GM18909 (cell line): Measurements from ENCODE around the gene FZD10.

Experiments
- ATAC-seq: cut with Tn5 transposase; IDR thresholded peaks from one replicate; pipeline ENCODE4 v1.9.1; 2021; ENCODE audit warnings: mild to moderate bottlenecking; ENCODE audit not compliant: unreplicated experiment, poor library complexity

Gene FZD10

DNA sequence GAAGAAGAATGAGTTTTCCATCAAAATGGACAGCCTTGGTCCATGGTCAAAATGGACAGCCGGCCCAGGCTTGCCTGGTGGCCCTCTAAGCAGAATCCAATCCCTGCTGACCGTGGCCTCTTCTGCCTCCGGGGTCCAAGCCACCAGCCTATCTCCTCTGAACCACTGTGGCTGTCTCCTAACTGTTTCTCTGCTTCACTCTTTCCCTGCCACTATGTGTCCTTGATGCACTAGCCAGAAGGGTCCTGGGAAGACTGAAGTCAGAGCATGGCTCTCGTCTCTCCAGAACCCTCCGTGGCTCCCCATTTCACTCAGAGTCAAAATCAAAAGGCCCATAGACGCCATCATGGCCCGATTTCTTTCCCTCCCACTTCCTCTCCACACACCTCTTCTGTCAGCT is 8.5 kb upstream of the FZD10 start:
- no peak for ATAC-seq

DNA sequence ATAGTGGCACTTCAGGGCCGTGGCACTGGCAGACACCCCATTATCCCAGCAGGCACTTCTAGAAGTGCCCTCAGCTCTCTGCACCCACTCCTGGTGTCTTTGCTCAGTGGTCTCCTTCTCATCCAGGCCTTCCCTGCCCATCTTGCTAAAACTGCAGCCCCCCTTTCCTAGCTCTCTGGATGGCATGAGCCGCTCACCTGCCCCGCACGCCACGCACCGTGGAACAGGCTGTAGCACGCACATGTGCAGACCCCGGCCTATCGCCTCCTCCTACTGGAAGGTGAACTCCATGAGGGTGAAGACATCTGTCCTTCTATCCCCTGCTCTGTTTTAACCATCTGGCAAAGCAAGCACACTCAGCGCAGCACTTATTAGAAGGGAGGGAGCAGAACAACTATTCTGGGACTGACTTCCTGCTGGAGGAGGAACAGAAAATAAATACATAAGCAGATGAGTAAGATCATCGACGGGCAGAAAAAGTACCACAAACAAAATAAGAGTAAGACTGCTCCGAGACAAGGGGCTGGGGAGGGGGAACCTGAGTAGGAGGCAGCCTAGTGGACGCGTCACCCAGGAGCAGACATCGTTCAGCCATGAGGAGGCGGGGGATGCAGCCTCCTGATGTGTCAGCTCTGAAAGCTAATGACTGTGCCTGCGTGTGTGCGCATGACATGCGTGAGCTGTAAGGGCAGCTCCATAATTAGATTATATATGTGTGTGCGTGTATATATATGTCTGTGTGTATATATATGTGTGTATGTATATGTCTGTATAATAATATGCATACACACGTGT is 7.8 kb upstream of the FZD10 start:
- no peak for ATAC-seq

DNA sequence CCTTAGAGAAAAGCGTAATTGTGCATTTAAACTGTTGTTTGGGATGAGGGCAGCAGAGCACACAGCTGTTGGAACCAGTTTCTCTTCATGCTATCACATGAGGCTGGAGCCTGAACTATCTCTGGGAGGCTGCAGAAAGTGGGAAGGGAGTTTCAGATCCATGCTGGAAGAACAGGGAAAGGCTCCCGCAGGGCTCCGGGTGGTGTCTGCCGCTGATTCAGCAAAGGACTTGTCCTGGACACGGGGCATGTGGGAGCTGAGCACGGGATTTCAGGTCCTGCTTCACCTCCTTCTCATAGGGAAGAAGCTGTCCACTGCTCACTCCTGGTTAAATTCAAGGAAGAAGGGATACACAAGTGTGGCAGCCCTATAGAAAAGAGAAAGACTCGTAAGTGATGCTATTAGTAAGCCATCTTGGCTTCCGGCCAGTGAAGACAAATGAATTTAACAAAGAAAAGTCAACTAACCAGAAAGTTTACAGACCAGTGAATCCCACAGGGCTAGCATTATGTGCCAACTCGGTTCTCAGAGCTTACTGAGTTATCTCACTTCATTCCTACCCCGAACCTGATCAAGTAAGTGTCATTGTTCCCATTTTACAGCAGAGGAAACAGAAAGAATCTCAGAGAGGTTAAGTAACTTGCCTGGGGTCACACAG is 6.7 kb upstream of the FZD10 start:
- ATAC-seq, result no peak

- ATAC-seq, result no peak
Measured at GRCh38 chr12:130156652-130157275, 5.5 kb upstream of the FZD10 start.

DNA sequence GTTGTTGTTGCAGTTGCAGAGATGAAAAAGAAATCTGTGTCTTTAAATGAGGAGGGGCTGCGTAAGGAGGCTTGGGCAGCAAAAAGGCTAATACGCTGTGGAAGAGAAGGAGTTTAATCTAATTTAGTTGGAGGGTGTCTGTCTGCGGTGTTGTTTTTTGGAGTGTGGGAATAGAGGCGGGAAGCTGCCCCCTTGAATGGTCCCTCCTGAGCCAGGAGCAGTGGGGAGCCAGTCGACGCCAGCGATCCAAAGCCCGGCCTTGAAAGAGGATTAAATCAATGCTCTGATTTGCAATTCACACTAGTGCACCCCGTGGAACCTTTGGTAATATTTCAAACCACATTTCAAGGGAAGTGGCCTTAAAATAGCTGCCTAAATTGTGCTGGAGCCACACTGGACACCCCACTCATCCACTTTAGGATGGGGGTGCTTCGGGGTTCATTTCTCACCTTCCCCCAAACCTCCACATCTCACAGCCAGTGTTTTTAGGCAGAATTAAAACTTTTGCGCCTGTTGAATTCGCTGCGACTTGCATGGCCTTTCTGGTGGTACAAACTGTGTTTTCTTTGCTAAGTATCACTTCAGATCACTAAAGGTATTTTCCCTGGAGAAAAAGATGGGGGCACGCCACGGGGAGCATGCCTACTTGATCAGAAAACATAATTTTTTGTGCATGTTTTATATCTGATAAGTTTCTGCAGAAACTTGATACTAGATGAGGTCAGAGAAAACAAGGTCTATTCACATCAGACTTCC is 4.1 kb upstream of the FZD10 start:
- ATAC-seq, result no peak

DNA sequence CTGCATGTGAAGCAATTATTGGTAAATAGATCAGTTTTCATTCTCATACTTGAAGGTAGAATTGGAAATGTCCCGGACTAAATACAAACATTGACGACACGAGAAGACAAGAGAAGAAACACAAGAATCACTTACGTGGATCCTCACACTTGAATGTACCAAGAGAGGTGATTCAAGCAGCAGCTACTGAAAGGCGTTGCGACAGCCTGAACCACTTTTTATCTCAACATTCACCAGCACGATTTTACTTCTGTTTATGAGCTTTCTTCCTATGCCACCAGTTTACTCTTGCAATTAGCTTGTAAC is 3.6 kb upstream of the FZD10 start:
- ATAC-seq, result no peak

- ATAC-seq, result no peak
Measured at GRCh38 chr12:130160306-130160705, 2.0 kb upstream of the FZD10 start.

GRCh38 chr12:130160711-130161231 is 1.5 kb upstream of the FZD10 start:
- no peak for ATAC-seq

DNA sequence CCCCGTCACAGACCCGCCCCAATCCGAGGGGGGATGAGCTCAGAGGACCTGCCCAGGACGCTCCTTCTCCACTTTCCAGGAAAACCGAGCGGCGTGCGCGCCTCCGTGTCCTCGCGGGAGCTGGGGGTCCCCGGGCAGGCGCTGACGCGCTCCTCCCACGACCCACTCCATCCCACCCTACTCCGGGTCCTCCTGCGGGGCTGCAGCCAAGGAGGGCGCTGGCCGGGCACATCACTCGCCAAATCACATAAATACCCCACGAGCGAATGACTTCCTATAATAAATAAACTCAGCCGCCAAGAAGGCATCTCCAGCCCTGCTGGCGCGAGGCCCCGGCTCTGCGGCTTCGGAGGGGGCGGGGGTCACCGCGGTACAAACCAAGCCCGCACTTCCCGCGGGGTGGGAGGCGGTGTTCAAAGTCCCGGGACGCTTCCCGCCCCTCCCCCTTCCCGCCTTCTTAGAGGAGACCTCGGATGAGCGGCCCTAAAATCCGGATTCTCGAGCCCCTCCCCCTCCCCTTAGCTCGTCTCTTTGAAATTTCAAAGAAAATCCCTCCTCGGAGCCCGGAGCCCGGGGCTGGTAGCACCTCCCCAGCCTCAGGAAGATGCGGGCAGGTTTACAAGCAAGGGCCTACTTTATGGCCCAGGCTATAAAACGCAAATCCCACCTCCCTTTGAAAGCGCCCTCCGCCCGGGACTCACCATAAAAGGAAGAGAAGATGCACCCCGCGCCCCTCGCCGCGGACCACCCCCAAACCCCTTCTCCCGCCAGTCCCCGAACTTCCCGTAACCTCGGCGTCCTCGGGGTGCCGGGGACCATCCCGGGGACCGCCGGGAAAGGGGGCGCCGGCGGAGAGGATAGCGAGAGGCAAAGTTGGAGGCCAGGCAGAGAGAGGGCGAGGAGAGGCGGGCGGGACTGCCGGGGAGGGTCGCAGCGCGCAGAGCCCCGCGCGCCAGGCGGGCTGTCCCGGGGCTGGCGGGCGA is 712 bp upstream of the FZD10 start:
- ATAC-seq, result no peak

DNA sequence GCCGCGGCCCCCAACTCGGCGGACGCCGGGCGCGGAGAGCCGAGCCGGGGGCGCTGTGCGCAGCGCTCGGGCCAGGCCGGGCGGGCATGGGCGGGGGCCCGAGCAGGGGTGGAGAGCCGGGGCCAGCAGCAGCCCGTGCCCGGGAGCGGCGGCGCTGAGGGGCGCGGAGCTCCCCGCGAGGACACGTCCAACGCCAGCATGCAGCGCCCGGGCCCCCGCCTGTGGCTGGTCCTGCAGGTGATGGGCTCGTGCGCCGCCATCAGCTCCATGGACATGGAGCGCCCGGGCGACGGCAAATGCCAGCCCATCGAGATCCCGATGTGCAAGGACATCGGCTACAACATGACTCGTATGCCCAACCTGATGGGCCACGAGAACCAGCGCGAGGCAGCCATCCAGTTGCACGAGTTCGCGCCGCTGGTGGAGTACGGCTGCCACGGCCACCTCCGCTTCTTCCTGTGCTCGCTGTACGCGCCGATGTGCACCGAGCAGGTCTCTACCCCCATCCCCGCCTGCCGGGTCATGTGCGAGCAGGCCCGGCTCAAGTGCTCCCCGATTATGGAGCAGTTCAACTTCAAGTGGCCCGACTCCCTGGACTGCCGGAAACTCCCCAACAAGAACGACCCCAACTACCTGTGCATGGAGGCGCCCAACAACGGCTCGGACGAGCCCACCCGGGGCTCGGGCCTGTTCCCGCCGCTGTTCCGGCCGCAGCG is 639 bp downstream of the FZD10 start:
- ATAC-seq, result no peak

DNA sequence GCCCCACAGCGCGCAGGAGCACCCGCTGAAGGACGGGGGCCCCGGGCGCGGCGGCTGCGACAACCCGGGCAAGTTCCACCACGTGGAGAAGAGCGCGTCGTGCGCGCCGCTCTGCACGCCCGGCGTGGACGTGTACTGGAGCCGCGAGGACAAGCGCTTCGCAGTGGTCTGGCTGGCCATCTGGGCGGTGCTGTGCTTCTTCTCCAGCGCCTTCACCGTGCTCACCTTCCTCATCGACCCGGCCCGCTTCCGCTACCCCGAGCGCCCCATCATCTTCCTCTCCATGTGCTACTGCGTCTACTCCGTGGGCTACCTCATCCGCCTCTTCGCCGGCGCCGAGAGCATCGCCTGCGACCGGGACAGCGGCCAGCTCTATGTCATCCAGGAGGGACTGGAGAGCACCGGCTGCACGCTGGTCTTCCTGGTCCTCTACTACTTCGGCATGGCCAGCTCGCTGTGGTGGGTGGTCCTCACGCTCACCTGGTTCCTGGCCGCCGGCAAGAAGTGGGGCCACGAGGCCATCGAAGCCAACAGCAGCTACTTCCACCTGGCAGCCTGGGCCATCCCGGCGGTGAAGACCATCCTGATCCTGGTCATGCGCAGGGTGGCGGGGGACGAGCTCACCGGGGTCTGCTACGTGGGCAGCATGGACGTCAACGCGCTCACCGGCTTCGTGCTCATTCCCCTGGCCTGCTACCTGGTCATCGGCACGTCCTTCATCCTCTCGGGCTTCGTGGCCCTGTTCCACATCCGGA is 1.4 kb downstream of the FZD10 start:
- ATAC-seq, result no peak

- no peak for ATAC-seq
Measured at GRCh38 chr12:130164216-130164542, 1.9 kb downstream of the FZD10 start.

- ATAC-seq, result no peak
Measured at GRCh38 chr12:130164936-130165335, 2.7 kb downstream of the FZD10 start.

GRCh38 chr12:130166306-130166705 is 4.0 kb downstream of the FZD10 start:
- ATAC-seq, result no peak

DNA sequence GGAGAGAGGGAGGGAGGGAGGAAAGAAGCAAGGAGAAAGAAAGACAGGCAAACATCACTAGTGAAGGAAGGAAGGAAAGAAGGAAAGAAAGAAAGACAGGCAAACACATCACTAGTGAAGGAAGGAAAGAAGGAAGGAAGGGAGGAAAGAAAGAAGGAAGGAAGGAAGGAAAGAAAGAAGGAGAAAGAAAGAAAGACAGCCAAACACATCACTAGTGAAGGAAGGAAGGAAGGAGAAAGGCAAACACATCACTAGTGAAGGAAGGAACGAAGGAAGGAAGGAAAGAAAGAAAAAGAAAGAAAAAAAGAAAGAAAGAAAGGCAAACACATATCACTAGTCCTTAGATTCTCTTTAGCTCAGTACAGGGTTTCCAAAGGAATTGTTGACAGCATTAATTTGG is 5.3 kb downstream of the FZD10 start:
- ATAC-seq, result no peak

GRCh38 chr12:130169256-130169655 is 7.0 kb downstream of the FZD10 start:
- no peak for ATAC-seq

DNA sequence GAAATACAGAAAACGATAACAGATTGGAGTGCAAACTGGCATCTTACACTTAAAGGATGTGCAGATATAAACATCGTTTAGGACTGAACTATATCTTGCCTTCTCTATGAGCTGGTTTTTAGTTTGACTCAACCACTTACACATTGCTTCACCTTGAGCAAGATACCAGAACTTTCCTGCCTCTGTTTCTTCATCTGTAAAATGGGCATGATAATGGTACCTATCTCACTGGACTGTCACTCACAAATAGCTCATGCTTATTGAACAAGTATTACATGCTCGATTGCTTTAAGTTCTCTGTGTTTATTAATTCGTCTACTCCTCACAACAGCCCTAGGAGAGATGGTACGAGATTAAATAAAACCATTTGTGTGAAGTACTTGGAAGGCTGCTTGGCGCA is 7.7 kb downstream of the FZD10 start:
- ATAC-seq, result no peak

DNA sequence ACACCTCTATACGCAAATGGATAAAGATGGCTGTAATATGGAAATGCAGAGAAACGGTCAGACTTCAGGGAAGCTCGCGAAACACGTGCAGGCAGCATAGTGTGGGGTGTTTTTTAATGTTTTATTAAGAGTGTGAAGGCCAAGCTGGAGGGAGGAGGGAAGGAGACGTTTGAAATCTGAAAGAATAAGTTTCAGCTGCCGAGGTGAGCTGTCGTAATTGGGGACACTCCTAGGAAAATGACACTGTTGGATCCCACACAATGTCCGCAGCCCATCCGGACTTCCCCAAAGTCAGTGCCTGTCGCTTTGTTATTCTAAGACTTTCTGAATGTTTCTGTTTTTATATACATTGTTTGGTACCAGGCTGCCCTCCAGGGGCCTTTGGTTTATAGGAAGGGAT is 8.3 kb downstream of the FZD10 start:
- no peak for ATAC-seq
